ENCODE data around the gene COPZ1.

COPZ1 gene

DNA sequence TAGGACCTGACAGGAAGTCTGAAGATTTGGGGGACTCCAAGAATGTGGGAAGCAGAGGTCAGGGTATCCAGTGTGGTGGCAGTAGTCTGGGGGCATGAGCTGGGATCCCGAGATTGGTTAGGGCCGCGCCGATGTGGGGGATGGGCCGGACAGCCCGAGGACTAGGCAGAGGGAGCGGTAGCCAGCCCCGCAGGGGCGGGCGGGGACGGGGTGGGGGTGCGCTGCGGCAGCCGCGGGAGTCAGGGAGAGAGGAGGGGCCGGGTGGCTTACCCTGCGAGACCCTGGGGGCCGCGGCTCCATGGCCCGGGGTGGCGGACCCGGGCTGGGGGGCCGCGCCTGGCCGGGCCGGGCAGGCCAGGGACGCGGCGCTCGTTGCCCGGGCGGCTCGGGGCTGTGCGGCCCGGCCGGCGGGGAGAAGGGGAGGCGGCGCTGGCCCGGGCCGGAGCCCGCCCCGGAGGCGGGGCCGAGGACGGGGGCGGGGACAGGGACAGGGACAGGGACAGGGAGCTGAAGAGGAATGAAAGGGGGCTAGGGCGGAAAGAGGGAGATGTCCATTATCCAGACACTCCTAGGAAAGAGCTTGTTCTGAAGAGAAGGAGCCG lies 54.0 kb downstream of the COPZ1 start:
- peak; percentile 60 for DNase-seq (ENCODE audit: low spot score)

DNA sequence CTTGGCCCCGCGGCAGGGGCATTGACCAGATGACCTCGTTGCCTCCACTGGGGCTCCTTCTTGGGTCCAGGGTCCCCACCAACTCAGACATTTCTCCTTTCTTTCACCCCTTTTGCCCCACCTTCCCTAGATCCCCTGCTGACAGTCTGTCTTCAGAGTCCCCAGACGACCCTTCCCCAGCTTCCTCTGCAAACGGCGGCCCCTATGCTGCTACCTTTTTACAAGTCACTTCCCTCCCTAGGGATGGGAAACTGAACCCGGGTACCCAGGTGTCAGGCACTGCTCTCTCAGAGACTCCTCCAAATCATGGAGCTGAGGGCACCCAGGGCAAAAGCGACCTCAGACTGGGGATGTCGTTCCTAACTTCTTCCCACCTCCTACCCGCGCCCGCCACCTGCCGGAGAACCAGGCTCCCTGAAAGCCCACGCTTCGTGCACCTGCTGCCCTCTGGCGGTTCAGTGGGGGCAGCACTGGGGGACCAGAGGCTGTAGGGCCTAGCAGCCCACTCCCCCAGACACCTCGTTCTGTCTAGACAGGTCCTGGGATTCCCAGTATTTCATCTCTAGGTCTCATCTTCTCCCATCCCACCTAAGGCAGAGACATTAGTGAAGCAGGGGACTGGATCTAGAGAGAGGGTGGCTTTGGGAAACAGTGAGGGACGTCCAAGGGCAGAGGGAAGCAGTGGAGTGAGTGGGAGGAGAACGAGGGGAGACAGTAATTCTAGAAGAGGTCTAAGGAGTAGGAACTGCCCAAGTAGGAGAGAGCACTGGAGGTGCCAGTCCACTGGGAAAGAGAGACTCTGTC lies 54.7 kb downstream of the COPZ1 start:
- DNase-seq (ENCODE audit: low spot score), result peak; percentile 94

DNA sequence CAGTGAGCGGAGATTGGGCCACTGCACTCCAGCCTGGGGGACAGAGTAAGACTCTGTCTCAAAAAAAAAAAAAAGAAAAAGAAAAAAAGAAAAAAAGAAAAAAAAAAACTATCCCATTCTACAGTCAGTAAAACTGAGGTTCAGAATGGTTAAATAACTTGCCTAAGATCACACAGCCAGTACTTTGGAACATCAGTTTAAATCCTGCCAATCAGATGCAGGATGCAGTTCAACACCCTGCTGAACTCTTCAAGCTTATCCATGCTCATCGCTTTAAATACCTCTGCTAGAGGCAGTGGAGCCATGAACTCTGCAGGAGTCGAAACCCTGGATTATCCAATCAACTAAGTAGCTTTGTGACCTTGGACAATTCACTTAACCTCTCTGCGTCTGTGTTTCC lies 56.2 kb downstream of the COPZ1 start:
- no peak for DNase-seq (ENCODE audit: low spot score)

DNA sequence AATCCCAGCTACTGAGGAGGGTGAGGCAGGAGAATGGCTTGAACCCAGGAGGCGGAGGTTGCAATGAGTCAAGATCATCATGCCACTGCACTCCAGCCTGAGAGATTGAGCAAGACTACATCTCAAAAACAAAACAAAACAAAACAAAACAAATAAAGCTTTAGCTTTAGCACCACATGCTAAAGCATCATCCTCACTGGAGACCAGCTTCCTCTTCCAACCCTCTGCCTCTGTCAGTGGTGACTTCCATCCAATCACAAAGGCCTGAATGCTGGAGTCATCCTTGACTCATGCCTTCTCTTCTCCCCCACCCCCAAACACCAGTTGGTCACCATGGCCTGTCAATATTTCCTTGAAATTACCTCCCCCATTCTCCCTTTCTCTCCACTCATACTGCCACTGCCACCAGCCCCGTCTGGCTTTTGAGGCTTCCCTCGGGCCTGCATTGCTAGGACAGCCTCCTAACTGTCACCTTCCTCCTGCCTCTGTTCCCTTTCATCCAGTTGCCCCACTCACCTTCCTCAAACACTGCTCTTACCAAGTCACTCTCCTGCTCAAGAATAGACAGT lies 58.2 kb downstream of the COPZ1 start:
- DNase-seq (ENCODE audit: low spot score), result no peak

DNA sequence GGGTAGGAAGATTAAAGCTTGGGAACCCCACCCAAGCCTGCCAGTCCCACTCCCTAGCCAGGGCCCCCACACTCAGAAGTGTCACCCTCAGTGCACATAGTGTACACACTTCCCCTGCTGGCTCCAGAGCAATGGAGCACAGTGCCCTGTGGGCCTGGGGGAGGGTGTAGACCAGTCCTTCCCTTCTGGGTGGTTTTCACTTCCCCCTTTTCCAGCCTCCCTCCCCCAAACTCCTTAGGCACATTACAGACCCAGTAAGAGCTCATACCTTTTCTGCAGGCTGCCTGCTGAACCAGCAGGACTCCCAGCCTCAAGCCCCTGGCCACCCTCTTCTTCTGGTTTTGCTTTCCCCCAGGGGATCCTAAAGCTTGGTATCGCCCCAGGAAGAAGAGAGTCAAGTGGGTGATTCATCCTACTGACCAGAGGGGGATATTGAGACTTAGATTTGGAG lies 59.7 kb downstream of the COPZ1 start, which contains the start of gene ZNF385A:
Gene ZNF385A, minus strand, starts transcription at position 143 of the 451 bp plus-strand sequence. CDS start 219 bp downstream, outside the sequence.
- DNase-seq (ENCODE audit: low spot score), result peak; percentile 74

DNA sequence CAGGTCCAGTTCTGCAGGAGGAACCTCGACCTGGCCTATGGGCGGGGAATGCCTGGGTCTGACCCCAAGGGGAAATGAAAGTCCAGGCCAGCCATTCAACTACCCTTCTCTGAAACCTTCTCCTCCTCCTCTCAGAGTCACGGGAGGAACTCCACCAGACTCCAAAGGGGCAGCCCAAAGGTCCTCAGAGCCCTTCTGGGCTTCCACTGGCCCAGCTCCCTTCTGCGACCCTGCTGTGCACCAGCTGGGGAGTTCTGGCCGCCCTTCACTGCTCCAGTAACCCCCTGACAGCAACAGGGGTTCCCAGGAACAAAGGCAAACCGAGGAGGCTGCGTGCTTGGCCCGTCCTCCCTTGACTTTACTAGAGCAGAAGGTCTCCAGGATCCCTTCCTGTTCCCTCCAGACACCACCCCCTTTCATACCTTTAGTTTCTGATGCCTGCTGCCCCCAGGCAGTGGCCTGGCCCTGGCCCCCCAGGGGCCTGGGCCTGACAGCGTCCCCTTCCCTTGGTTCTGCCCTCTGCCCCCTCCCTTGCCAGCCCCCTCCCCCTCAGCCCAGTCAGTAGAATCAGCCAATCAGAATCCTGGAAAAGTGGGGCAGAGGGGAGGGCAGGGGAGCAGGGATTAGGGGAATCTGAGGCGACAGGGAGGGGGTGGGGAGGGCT lies 60.5 kb downstream of the COPZ1 start:
- peak; percentile 69 for DNase-seq (ENCODE audit: low spot score)

DNA sequence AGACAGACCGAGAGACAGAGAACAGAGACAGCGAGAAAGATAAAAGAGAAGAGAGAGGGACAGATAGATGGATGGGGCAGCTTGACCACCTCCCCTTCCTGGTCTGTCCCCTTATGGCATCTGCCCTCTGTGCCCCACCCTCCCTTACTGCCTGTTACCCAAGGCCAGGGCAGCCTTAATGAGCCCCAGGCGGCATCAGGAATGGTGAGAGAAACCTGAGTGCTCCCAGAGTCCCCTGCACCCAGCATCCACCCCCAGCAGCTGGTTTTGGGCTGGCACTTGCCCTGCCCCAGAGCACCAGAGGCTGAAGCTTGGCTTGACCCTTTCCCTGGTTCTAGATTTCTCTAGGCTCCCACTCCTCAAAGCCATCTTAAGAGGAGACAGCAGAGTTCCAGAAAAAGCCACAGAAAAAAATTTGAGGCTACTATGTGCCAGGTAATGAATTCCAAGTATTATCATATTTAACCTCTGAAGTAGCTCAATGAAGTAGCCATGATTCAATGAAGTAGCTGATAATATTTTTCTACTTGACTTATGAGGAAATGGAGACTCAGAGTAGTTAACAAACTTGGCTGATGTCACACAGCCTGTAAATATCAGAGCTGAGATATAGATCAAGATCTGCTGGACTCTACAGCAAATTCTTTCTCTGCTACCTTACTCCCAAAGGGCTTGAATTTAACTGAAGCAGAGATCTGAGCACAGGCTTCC lies 61.6 kb downstream of the COPZ1 start:
- no peak for DNase-seq (ENCODE audit: low spot score)

DNA sequence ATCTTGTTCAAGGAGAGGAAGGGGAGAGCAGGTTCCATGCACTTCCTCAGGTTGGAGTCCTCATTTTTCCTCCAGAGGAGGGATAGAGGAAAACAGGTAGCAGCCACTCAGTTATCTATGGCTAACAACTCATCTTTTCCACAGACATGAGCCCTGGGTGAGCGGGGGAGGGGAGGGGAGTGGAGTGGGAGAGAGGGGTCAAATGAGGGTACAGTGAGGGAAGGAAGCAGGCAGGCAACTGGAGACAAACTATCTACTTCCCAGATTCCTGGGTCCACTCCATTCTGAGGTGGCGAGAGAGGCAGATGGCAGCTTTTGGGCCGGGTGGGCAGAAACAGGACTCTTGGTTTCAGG lies 62.2 kb downstream of the COPZ1 start:
- DNase-seq (ENCODE audit: low spot score), result no peak

DNA sequence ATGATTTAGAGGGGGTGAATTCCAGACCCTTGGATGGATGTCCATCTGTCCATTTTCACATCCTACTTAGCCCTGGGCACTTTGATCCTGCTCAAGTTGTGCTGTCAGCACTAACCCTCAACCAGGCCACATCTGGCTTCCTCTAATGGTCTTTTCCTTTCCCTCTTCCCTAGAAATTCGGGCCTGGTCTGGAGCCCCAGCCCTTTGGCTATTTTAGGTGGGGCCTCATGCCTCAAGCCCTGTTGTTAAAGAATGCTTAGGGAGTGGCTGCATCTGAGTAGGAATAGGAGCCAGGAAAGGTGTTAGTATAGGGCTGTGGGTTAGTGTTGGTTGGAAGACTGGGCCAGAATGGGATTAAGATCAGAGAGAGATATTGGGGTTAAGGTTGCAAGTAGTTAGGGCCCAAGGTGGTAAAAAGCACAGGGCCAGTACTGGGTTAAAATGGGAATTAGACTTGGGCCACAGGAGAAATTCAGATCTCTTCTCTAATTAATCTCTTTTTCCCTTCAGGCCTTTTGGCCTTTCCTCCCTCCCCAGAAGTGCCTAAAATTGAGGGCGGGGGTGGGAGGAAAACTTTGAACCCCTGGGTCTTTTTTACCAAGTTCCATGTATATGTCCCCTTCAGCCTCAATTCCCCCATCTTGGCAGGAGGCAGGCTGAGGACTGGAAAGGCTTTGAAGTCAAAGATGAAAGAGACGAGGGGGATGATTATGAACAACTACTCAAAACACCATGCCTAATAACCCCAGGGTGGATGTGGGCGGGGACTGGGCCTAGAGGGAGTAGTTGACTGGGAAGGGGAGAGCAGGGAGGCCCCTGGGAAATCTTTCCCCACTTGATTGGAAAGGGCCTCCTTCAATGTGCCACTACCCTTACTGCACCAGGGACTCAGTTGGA lies 63.6 kb downstream of the COPZ1 start:
- DNase-seq (ENCODE audit: low spot score), result no peak

DNA sequence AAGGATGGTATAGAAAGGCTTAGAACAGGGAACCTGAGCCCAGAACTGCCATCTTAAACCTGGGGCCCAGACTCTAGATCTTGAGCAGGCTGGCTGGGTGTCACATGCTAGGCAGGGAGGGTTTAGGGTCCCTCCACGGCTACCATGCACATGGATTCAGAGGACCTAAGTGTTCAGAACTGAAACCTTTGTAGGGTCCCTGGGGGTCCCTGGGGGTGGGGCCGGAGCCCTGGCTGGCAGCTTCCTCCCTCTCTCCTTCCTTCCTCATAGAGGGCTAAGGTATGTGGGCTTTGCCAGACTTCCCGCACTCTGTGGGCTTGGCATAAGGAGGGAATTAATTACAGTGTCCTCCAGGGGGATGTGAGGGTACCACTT lies 64.2 kb downstream of the COPZ1 start:
- DNase-seq (ENCODE audit: low spot score), result no peak

DNA sequence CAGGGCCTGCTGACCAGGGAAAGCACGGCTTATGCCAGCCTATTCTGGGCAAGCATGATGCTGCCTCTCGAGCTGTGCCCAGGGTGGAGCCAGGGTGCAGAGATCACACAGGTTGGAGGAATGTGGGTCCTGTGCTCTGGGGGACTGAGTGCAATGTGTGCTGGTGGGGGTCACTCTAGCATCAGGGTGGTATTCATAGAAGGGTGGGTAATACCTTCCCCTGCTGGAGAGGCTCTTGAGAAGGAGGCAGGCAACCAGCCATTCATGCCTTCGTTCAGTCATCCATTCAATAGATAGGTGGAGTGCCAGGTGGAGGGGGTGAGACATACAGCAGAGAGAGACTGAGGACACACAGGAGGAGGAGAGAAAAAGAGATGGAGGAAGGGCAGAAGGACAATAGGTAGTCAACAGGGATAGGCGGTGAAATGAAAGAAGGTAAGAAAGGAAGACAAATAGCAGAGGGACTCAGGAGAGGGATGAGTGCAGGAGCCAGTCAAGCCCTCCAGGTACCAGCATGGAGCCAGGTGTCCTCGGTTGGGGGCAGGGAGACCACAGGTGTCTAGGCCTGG lies 64.8 kb downstream of the COPZ1 start:
- DNase-seq (ENCODE audit: low spot score), result no peak

DNA sequence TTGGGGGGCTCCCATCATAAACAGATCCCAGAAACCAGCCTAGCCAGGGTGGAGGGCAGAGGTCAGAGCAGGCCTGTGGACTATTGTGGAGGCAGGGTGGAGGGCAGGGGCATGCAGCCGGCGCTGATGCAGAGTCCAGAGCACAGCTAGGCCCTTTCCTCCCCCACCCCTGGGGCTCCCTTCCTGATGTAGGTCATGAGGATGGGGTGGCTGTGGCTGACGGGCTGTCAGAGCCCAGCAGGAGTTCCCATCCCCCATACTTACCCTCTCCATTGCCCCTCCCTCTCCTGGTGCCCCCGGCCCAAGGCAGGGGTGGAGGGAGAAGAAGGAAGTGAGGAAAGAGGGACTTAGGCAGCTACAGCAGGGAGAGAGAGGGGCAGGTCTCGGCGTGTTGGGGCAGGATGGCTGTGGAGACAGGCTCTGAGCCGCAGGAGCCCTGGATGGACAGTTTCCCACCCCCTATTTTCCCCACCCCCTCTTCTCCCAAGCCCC lies 65.3 kb downstream of the COPZ1 start:
- DNase-seq (ENCODE audit: low spot score), result no peak

DNA sequence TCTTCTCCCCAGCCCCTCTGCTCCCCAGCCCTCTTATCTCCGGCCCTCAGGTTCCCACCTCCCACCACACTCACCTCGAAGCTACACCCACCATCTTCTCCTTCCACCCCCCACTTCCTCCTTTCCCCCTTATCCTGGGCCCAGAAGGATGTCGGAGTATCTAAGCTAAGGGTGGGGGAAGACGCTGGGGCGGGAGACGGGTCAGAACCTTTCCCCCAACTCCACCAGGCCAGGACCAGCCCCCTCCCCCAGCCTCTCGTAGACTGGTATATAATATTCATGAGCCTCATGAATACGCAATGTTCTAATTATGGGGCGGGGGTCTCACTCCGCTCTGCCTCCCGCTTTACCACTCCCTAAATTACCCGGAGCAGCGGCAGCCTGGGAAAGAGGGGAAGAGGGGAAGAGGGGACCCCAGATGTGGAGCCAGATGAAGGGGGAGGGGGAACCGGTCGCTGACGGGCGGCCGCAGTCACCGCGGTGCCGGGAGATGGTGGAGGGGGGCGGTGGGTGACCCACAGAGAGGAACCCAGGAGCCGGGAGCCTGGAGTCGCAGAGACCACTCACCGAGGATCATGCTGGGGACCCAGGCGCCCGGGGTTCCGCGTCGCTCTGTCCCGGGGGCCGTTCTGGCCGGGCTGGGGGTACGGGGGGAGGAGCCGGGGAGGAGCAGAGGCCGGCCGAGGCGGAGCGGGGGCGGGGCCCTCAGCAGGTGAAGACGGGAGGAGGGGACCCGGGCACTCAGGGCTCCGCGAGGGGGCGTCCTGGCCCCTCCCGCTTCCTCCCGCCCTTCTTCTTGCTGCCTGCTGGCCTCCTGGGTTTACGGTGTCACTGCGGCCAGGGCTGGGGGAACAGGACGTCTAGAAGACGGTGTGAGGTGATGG lies 66.0 kb downstream of the COPZ1 start:
- DNase-seq (ENCODE audit: low spot score), result no peak

DNA sequence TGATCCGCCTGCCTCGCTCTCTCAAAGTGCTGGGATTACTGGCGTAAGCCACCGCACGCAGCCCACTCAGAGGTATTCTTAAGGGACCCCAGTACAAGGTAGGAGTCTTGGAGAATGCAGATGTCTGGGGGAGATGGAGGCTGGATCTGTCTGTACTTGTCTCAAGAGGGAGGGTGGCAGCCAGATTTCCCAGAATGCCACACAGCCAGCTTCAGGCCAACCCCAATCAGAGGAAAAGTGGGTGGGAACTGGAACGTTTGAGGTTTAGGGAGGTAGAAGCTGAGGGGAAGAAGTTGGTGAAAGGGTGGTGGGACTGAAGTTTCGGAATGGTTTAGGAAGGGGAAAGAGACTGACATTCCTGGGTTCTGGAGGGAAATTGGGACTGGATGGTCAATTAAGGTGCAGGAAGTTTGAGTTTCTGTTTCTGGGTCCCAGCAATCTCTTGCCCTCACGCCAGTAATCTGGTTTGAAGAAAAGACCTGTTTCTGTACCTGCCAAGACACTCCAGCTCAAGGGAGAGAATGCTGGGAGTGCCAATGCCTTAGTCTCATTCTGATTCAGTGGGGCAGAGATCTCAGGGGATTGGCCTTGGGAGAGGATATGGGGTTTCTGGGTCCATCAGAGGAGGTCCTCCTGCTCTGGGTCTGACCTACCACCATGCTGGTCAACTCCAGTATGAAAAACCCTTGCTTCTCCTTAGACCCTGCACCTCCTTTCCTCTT lies 67.7 kb downstream of the COPZ1 start:
- DNase-seq (ENCODE audit: low spot score), result no peak

DNA sequence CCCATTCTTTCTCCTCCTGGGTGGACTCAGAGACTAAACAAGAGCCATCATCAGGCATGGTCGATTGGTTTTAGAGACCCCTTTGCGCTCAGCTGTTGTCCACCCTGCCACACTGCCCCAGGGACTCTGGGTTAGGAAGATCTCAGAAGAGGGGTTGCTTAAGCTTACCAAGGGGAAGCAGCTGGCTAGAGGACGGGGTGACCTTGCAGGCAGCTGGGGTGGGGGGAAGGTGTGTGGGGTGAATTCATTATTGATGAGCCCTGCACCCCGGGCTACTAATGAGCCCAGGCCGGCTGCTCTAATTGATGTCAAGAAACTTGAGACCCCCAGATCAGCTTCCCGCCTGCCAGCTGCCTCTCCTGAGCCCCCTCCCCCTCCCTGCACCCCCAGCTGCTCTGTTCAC lies 68.3 kb downstream of the COPZ1 start:
- DNase-seq (ENCODE audit: low spot score), result no peak

DNA sequence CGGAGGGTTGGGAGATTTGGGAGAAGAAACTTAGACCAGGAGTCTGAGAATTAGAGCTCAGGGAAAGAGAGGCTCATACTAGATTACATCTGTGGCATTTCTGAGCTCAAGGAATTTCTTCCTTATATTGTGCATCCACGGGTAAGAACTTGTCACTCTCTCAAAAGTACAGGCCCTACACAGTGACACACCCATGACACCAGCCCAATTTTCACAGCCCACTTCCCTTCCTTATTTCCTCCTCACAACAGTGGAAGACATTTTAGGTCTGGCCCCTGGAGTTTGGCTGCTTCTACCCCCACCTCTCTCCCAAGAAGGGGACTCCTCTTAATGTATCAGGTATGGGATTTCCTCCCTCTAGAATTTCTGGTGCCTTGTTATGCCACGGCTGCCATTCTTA lies 68.8 kb downstream of the COPZ1 start:
- no peak for DNase-seq (ENCODE audit: low spot score)

DNA sequence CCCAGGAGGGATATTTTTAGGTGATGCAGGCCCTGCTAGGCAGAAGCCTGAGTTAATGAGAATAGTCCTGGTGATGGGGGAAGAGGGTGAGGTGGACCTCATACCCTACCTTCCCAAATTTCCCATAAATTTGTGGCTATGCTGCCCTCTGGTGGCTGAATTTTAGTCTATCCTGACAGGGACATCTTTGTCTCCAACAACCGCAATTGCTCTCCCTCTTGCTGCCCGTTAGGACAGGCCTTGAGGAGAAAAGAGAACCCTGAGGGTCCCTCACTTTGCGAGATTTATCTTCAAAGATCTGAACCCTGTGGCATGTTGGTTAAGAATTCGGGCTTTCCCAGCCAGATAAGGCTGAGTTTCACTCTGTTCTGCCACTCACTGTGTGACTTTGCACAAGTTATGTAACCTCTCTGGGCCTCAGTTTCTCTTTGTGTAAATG lies 69.4 kb downstream of the COPZ1 start:
- DNase-seq (ENCODE audit: low spot score), result peak; percentile 67

DNA sequence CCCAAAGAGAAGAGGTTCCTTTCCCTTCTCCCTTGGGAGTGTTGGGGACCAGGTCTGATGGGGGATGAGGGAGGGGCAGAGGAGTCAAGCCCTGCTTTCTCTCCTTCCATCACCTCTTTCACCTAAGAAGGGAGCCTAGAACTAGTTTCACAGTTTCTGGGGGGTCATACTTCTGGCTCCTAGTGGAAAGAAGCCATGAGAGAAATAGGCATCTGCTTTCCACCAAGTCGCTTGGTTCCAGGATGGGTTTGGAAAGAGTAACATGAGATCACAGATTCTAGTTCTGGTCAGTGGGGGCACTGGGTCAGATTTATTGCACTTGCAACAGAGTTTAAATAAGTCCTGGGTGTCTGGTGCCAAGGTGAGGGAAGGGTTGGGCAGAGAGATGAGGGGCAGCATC lies 70.1 kb downstream of the COPZ1 start:
- DNase-seq (ENCODE audit: low spot score), result no peak

DNA sequence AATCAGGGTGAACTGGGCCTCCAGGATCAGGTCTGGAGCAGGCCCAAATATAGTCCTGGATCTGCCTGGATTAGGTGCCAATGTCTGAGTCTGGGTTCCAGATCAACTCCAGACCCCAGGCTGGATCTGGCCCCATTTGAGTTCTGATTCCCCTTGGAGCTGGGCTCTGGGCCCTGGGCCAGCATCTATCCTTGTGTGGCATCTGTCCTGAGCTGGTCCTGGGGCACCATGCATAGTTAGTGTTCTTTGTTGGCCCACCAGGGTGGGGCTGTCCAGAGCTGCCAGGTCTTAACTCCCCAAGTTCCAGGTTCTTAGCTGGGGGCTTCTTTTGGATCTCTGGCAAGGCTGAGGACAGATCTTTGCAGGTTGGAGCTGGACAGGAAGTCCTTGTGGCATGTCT lies 70.6 kb downstream of the COPZ1 start:
- DNase-seq (ENCODE audit: low spot score), result no peak

Data from Ammon's horn (tissue), 1 donor.